Medulla oblongata (tissue), 1 donor: Measurements from ENCODE around the gene MIPEP.
A peak's percentile ranks its signal among the peaks of the same experiment; 100 is the strongest.
"Not testable (repeated sequence)": the region's sequence is repeated elsewhere in the genome, so short reads cannot be mapped to it uniquely, and the experiment has no call there.

Experiments
- DNase-seq: peaks from one replicate; pipeline ENCODE4 v3.0.0-alpha.2; 2015; ENCODE audit errors: extremely low spot score

Gene MIPEP

GRCh38 chr13:23888658-23889614 is at the start of gene MIPEP:
TSS of gene MIPEP (minus strand) at chr13:23889400. CDS start at chr13:23889320, 80 bp downstream.
- DNase-seq = peak; percentile 97

- DNase-seq = no peak
These were observed 45.3 kb upstream of the MIPEP start for GRCh38 chr13:23934520-23934919.

GRCh38 chr13:23928985-23929384 is 39.8 kb upstream of the MIPEP start:
- no peak for DNase-seq

- no peak for DNase-seq
These were observed 33.8 kb upstream of the MIPEP start for GRCh38 chr13:23923031-23923430.

- no peak for DNase-seq
These were observed 33.1 kb upstream of the MIPEP start for GRCh38 chr13:23922005-23922932.

- peak; percentile 83 for DNase-seq
These were observed 32.3 kb upstream of the MIPEP start for GRCh38 chr13:23921451-23921888.

- DNase-seq = no peak
These were observed 29.8 kb upstream of the MIPEP start for GRCh38 chr13:23919006-23919405.

- DNase-seq = no peak
These were observed 29.0 kb upstream of the MIPEP start for GRCh38 chr13:23918208-23918607.

GRCh38 chr13:23915308-23915707 is 26.1 kb upstream of the MIPEP start:
- no peak for DNase-seq

GRCh38 chr13:23912469-23912868 is 23.3 kb upstream of the MIPEP start:
- no peak for DNase-seq

- no peak for DNase-seq
These were observed 20.4 kb upstream of the MIPEP start for GRCh38 chr13:23909606-23910005.

- no peak for DNase-seq
These were observed 16.6 kb upstream of the MIPEP start for GRCh38 chr13:23905766-23906165.

GRCh38 chr13:23903906-23904280 is 14.7 kb upstream of the MIPEP start:
- no peak for DNase-seq

- DNase-seq = no peak
These were observed 14.0 kb upstream of the MIPEP start for GRCh38 chr13:23902975-23903905.

- DNase-seq = no peak
These were observed 12.2 kb upstream of the MIPEP start for GRCh38 chr13:23901365-23901764.

- DNase-seq = peak; percentile 50
These were observed 10.4 kb upstream of the MIPEP start for GRCh38 chr13:23899555-23899954.

GRCh38 chr13:23898101-23898500 is 8.9 kb upstream of the MIPEP start:
- no peak for DNase-seq

GRCh38 chr13:23897452-23897919 is 8.3 kb upstream of the MIPEP start, which contains the start of gene C1QTNF9B:
TSS of gene C1QTNF9B (minus strand) at chr13:23897502.
- DNase-seq = not testable (repeated sequence)

- not testable (repeated sequence) for DNase-seq
These were observed 5.5 kb upstream of the MIPEP start for GRCh38 chr13:23894746-23895145.

- DNase-seq = not testable (repeated sequence)
These were observed 4.6 kb upstream of the MIPEP start for GRCh38 chr13:23893791-23894190.
